HG02840 (cell line): ENCODE results near the gene IL12RB2.

Experiments used
- ATAC-seq: cut with Tn5 transposase; IDR thresholded peaks from one replicate; pipeline ENCODE4 v1.9.1; 2021; ENCODE audit warnings: mild to moderate bottlenecking, moderate library complexity, moderate number of reproducible peaks; ENCODE audit not compliant: unreplicated experiment, low FRiP score

The IL12RB2 gene

DNA sequence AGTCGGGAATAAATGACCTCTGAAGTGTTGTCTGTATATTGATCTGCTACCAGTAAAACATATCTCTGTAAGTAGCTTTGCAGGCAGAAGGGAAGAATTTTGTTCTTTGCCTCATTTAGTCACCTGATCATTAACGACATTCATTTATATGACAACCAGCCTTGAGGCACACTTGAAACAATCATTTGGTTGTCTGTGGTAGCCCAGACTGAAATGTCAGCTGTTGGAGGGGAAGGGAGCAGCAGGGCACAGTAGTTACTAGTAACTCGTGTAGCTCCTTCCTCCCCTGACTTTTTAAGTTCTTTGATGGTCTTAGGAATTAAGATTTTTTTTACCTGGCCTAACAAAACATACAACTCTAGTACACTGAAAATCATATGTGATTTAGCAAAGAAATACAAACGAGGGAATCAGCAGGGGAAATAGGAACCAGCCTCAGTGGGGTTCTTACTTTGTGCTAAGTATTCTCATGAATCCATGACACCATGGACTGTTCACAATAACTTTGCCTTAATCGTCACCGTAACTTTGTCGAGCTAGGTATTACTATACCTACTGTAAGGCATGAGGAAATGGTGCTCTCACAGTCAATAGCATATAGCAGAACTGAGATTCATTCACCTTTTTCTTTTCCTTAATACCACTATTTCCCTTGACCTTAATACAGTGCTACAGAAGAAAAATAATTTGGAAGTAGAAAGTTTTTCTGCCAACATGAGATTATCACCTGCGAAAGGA is 6.4 kb downstream of the IL12RB2 start:
- no peak for ATAC-seq

DNA sequence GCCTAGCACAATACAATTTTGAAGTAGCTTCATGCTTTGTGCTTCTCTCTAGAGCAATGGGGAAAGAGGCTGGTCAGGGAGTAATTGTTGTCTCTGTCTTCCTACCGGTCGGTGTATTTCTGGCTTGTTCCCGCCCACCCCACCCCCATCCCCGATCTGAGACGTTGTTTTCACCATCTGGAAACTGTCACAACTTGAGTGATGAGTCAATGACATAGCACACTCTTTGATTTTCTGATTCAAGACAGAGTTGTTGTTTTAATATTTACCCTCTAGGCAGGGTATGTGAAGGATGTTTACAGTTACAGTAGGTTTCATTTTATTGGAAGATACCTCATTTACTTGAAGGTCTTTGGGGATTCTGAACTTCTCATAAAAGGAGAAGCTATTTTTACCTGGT is 7.0 kb downstream of the IL12RB2 start:
- no peak for ATAC-seq

DNA sequence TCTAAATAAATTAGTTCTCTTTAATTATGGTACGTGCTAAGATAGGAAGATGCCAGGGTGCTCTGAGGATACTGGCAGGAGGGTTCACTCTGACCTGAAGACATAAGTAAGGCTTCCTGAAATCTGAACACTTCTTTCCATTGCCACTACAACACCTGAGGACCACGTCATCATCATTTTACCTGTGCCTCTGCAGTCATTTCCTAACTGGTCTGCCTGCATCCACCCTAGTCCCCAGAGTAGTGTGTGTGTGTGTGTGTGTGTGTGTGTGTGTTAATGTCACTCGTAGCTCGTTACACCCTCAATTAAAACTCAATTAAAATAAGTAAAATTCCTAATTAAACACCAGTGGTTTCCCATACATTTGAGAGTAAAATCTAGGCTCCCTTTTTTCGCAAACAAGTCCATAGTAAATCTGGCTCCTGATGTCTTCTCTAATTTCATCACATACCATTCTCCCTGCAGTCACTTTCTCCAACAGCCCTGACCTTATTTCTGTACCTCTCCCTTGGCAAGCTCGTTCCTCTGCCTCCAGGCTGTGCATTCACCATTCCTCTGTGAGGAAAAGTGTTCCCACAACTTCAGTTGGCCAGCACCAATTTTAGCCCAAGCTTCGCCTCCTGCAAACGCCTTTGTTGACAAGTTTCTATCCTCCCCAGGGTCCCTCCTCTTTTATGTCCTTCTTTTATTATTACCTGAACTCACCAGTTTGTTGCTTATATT is 8.7 kb downstream of the IL12RB2 start:
- ATAC-seq = no peak

- no peak for ATAC-seq
Measured at GRCh38 chr1:67316918-67317317, 9.2 kb downstream of the IL12RB2 start.

DNA sequence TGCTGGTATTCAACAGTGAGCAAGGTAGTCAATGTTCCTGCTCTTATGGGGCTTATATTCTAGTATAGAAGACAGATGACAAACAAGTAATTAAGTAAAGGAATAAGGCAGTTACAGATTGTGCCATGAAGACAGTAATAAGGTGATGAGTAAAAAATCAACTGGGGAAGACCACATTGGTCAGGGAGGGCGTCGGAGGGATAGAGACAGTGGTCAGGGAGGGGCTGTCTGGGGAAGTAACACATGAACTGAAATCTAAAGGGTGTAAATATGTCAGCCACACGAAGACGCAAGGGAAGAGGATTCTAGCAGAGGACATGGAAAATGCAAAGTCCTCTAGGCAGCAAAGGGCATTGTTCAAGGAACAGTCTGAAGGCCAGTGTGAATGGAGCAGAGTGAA is 10.1 kb downstream of the IL12RB2 start:
- ATAC-seq = no peak

DNA sequence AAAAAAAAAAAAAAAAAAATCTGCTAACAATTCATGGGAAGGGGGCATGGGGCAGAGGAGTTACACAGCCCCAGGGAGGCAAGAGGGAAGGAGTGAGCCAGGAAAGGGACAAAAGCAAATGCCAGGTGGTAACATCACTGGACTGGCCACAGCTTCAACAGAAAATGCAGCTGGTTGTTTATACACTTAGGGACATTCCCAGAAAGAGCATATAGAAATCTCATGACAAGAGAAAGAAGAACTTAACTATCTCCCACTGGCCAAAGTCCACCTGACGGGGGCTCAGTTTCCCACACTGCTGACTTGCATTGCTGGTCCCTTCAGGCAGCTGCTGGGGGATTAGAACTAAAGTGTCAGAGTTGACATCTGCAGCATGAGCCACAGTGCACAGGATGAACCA is 14.8 kb downstream of the IL12RB2 start:
- no peak for ATAC-seq

GRCh38 chr1:67323087-67323486 is 15.4 kb downstream of the IL12RB2 start:
- no peak for ATAC-seq

GRCh38 chr1:67324068-67324467 is 16.4 kb downstream of the IL12RB2 start:
- no peak for ATAC-seq

GRCh38 chr1:67327864-67328466 is 20.3 kb downstream of the IL12RB2 start:
- ATAC-seq = no peak

- peak; percentile 84 for ATAC-seq
Measured at GRCh38 chr1:67332653-67333529, 25.2 kb downstream of the IL12RB2 start.

DNA sequence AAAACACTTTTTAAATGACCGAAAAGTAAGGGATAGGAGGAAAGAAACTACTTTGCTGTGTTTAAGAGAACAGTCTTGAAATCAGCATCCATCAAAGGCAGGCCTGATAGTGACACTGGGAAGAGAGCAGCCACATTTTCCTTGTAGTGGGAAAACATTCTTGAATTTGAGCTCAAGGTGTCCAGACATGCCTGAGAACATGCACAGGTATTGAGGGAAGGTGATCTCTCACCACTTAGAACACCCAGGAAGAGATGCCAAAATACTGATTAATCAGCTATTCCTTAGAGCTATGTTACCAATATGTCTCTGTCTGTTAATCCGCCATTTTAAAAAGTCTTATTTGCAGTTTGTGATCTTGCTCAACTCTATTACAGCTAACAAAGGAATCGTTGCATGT is 25.9 kb downstream of the IL12RB2 start:
- no peak for ATAC-seq

GRCh38 chr1:67335411-67335810 is 27.7 kb downstream of the IL12RB2 start:
- no peak for ATAC-seq

DNA sequence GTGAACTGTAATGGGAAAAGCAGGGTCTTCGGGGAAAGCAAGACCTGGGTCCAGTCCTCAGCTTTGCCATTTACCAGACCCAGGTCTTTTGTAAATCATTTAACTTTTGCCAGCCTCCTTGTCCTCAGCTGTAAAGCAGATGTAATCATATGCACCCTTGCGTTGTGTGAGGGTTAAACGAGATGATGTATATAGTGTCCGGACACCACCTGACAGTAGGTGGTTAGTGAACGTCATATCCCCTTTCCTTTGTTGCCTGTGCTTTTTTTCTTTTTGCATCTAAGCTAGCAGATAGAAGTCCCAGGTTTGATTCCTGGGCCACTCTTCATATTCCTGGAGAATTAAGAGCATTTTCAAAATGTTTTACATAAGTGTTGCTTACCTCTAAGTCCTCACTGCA is 28.5 kb downstream of the IL12RB2 start:
- ATAC-seq = no peak

DNA sequence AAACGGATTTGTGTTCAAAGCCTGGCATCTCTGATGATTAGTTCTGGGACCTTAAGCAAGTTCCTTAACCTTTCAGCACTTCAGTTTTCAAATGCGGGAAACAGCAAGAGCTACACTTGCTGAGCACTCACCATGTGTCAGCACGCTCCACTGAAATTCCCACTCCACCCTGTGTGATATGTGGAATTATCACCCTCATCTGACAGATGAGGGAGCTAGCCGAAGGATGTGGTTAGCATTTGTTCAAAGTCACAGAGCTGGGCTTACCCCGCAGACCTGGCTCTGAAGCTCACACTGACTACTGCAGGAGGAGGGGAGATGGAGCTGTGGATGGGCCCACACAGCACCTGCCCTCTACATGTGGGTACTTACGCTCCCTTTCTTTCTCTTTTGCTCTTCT is 29.1 kb downstream of the IL12RB2 start:
- no peak for ATAC-seq

GRCh38 chr1:67338642-67339041 is 31.0 kb downstream of the IL12RB2 start:
- ATAC-seq = no peak

DNA sequence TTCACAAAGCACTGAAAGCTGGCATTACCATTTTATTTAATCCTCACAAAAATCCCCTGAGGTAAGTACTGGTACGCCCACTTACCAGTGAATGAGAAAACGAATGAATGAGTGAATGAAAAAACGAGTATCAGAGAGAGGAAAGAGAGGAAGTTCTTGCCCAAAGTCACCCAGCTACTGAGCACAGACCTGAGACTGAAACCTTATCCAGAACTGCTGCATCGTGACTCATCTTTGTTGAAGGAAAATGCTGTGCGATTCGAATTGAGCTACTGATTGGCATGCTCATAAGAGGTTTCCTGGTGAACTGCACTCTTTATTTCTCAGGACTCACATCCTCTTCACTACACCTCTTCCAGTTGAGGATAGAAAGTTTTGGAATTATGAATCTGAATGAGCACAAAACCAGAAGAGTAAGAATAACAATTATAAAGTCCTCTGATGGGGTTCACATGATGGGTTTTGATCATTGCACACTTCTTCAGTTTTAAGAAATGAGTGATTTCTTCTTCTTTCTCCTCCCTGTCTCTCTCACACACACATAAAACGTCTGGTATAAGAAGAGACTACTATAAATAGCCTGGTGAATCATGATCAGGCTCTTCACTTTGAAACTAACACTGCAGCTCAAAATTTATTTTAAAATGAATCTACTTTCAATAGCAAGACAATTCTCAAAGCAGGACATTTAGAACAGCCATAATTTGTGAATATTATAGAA is 32.1 kb downstream of the IL12RB2 start:
- ATAC-seq = no peak

- ATAC-seq = no peak
Measured at GRCh38 chr1:67342076-67342890, 34.6 kb downstream of the IL12RB2 start.

DNA sequence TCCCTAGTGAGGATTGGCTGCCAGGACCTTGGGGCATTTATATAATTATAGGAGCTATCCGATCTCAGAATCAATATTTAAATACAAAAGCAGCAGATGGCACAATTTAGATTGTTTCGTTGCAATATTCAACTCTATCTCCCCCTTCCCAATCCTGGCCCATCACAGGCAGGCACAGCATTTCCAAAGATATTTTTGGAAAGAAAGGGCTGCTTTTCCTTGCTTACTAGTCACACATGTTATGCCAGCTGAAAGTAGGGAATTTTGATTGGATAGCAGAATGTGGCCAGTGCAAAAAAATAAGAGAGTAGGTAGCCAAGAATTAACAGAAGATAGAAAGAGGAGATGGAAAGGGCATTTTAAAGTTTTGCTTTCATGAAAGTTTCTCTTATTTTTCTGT is 37.9 kb downstream of the IL12RB2 start:
- ATAC-seq = no peak

- no peak for ATAC-seq
Measured at GRCh38 chr1:67346982-67347381, 39.3 kb downstream of the IL12RB2 start.
